ENCODE measurements around the gene ASB17.

GRCh38 chr1:75922698-75923097, 9.5 kb downstream of the ASB17 start:
- no peak for TF ChIP-seq REST (IDR thresholded peaks at IDR 0.05; ENCODE audit: low read depth, low read length)
- TF ChIP-seq ESRRA (IDR thresholded peaks at IDR 0.05; ENCODE audit: low read length): no peak
- TF ChIP-seq NRF1 (conservative IDR thresholded peaks at IDR 0.05; ENCODE audit: low read depth, low read length): no peak
- no peak for TF ChIP-seq SMAD1 (IDR thresholded peaks at IDR 0.05; ENCODE audit: low read depth, partially characterized antibody)
- no peak for TF ChIP-seq EP300 (IDR thresholded peaks at IDR 0.05; ENCODE audit: borderline replicate concordance in 1 of 2, control insufficient read depth in 1 of 2, low read depth in 2 of 2, low read length in 2 of 2)
- TF ChIP-seq CTCF (IDR thresholded peaks at IDR 0.05 in 2 of 3, conservative IDR thresholded peaks at IDR 0.05 in 1 of 3; ENCODE audit: control insufficient read depth in 2 of 3, extremely low read depth in 1 of 3, insufficient read depth in 1 of 3, low read depth in 3 of 3, low read length in 3 of 3): no peak
- no peak for TF ChIP-seq SRF (IDR thresholded peaks at IDR 0.05; ENCODE audit: low read depth in 2 of 2, low read length in 2 of 2)
- no peak for TF ChIP-seq POLR2AphosphoS5 (IDR thresholded peaks at IDR 0.05; ENCODE audit: low read length)
- no peak for TF ChIP-seq TCF12 (IDR thresholded peaks at IDR 0.05; ENCODE audit: low read depth, low read length)
- TF ChIP-seq POLR2A (IDR thresholded peaks at IDR 0.05; ENCODE audit: low read depth, low read length): no peak
- TF ChIP-seq EZH2 (IDR thresholded peaks at IDR 0.05; ENCODE audit: borderline replicate concordance, control insufficient read depth, low read depth, low read length): no peak
- no peak for TF ChIP-seq SUPT20H (IDR thresholded peaks at IDR 0.05; ENCODE audit: borderline replicate concordance, control insufficient read depth, low read depth, low read length)
- no peak for TF ChIP-seq YY1 (IDR thresholded peaks at IDR 0.05; ENCODE audit: low read depth, low read length)
- no peak for TF ChIP-seq BHLHE40 (IDR thresholded peaks at IDR 0.05; ENCODE audit: borderline replicate concordance in 1 of 2, low read depth in 2 of 2, low read length in 1 of 2)

Data from GM12878 (cell line).